Measurements from ENCODE around the gene CLCN2. TPM values are rescaled to one million over a fixed set of nuclear protein-coding genes. Genes with fewer than 3 reads are reported as not detected.

Gene CLCN2
- total RNA-seq, 1 donor from 2014 or later = 8.1 TPM

DNA sequence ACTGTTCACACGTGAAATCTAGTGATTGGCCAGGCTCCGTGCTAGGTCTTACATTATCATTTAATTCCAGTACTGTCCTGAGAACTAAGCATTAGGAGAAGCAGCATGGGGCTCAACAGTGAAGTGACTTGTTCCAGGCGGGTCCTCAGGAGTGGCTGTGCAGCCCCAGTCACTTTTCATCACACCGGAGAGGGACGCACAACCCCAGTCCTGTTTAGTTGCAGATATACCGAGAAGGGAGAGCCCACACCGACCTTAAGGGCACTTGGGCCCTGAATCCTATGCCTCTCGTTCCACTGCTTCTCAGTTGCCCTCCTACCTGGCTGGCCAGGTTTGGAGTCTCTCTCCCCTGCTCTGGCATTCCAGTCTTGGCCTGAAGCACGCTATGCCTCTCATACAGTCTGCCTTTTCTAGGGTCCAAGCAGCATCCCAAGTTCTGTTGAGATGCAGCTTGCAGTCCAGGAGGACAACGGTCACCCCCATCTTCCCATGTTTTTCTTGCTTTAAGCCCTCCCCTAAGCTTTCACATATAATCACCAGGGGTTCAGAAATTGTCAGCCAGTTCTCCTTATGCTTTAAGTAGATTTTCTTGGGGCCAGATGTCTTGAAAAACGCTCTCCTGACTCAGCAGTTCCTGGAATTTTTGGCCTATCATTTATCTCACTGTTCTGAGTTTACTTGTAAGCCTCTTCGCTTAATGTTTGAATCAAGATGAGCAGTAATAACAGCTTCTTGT lies 13.9 kb downstream of the CLCN2 start:
- no peak for DNase-seq (ENCODE audit: extremely low spot score in 2 of 2)
- TF ChIP-seq, protein P1, sequence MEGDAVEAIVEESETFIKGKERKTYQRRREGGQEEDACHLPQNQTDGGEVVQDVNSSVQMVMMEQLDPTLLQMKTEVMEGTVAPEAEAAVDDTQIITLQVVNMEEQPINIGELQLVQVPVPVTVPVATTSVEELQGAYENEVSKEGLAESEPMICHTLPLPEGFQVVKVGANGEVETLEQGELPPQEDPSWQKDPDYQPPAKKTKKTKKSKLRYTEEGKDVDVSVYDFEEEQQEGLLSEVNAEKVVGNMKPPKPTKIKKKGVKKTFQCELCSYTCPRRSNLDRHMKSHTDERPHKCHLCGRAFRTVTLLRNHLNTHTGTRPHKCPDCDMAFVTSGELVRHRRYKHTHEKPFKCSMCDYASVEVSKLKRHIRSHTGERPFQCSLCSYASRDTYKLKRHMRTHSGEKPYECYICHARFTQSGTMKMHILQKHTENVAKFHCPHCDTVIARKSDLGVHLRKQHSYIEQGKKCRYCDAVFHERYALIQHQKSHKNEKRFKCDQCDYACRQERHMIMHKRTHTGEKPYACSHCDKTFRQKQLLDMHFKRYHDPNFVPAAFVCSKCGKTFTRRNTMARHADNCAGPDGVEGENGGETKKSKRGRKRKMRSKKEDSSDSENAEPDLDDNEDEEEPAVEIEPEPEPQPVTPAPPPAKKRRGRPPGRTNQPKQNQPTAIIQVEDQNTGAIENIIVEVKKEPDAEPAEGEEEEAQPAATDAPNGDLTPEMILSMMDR (IDR thresholded peaks at IDR 0.05) = no peak
- TF ChIP-seq POLR2A (IDR thresholded peaks at IDR 0.05) (no peak), POLR2AphosphoS5 (IDR thresholded peaks at IDR 0.05; ENCODE audit: insufficient read depth in 1 of 2, low read depth in 1 of 2) (no peak)
- Histone ChIP-seq H3K27ac (no peak overlapping the region), H3K9me3 (no peaks in the 10 kb centered on the region), H3K4me1 (peaks cover 19% of the 10 kb centered on the region), H3K27me3 (no peaks in the 10 kb centered on the region), H3K4me3 (no peak overlapping the region), H3K36me3 (peaks cover 0 to 13% of the 10 kb centered on the region in 2 donors)
- intact Hi-C loops (cut with DNase I) = no loop called here

DNA sequence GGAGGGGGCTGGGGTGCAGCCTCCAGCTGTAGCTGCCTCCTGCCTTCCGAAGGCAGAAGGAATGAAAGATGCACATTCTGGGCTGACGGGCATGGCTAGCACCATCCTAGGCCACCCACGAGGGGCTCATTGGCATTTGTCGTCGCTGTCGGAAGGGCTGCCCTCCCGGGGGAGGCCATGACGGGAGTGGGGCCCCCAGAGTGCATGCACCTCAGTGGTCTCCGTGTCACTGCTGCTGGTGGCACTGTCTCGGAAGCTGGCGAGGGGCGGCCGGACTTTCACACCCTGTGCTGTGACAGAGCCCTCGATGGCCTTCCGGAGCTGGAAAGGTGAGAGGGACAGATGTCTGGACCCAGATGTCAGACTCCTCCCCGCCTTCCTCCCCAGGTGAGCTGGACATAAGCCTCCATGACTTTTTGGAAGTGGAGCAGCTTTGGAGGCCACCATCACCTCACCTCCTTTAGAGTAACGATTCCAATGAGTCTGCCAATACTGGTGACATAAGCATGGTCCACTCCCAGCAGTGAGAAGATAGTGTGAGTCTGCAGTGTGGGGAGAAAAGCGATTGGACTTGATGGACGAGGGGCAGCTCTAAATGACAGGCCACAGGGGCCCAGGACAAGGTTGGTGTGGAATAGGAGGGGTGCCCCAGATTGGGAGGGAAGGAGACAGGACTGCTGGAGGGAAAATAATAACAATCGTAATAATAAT lies 14.8 kb downstream of the CLCN2 start:
- Histone ChIP-seq H3K4me1 (peaks cover 16% of the 10 kb centered on the region), H3K27me3 (no peaks in the 10 kb centered on the region), H3K36me3 (peaks cover 0 to 14% of the 10 kb centered on the region in 2 donors), H3K4me3 (no peak overlapping the region), H3K9me3 (no peaks in the 10 kb centered on the region), H3K27ac (no peak overlapping the region)
- TF ChIP-seq, protein P1 (IDR thresholded peaks at IDR 0.05) = no peak
- TF ChIP-seq POLR2A (IDR thresholded peaks at IDR 0.05) (no peak), POLR2AphosphoS5 (IDR thresholded peaks at IDR 0.05; ENCODE audit: insufficient read depth in 1 of 2, low read depth in 1 of 2) (no peak)
- intact Hi-C loops (cut with DNase I) = no loop called here
- DNase-seq (ENCODE audit: extremely low spot score in 2 of 2) = no peak

DNA sequence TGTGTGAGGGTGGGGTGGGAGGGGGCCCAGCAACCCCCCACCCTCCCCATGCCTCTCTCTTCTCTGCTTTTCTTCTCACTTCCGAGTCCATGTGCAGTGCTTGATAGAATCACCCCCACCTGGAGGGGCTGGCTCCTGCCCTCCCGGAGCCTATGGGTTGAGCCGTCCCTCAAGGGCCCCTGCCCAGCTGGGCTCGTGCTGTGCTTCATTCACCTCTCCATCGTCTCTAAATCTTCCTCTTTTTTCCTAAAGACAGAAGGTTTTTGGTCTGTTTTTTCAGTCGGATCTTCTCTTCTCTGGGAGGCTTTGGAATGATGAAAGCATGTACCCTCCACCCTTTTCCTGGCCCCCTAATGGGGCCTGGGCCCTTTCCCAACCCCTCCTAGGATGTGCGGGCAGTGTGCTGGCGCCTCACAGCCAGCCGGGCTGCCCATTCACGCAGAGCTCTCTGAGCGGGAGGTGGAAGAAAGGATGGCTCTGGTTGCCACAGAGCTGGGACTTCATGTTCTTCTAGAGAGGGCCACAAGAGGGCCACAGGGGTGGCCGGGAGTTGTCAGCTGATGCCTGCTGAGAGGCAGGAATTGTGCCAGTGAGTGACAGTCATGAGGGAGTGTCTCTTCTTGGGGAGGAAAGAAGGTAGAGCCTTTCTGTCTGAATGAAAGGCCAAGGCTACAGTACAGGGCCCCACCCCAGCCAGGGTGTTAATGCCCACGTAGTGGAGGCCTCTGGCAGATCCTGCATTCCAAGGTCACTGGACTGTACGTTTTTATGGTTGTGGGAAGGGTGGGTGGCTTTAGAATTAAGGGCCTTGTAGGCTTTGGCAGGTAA lies 15.9 kb downstream of the CLCN2 start:
- TF ChIP-seq POLR2AphosphoS5 (IDR thresholded peaks at IDR 0.05; ENCODE audit: insufficient read depth in 1 of 2, low read depth in 1 of 2) = peak; percentile 45 to 52
- TF ChIP-seq POLR2A (IDR thresholded peaks at IDR 0.05) = no peak
- Histone ChIP-seq H3K9me3 (no peaks in the 10 kb centered on the region), H3K4me1 (peaks cover 9% of the 10 kb centered on the region), H3K27ac (peak overlapping the region; percentile 9), H3K4me3 (no peak overlapping the region), H3K27me3 (no peaks in the 10 kb centered on the region), H3K36me3 (peaks cover 0 to 14% of the 10 kb centered on the region in 2 donors)
- intact Hi-C loops (cut with DNase I) = no loop called here
- DNase-seq (ENCODE audit: extremely low spot score in 2 of 2) = no peak

DNA sequence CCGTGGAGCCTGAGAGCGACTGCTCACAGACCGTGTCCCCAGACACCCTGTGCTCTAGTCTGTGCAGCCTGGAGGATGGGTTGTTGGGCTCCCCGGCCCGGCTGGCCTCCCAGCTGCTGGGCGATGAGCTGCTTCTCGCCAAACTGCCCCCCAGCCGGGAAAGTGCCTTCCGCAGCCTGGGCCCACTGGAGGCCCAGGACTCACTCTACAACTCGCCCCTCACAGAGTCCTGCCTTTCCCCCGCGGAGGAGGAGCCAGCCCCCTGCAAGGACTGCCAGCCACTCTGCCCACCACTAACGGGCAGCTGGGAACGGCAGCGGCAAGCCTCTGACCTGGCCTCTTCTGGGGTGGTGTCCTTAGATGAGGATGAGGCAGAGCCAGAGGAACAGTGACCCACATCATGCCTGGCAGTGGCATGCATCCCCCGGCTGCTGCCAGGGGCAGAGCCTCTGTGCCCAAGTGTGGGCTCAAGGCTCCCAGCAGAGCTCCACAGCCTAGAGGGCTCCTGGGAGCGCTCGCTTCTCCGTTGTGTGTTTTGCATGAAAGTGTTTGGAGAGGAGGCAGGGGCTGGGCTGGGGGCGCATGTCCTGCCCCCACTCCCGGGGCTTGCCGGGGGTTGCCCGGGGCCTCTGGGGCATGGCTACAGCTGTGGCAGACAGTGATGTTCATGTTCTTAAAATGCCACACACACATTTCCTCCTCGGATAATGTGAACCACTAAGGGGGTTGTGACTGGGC lies 16.7 kb downstream of the CLCN2 start:
- TF ChIP-seq, protein P1 (IDR thresholded peaks at IDR 0.05) = no peak
- TF ChIP-seq POLR2A (IDR thresholded peaks at IDR 0.05) (no peak), POLR2AphosphoS5 (IDR thresholded peaks at IDR 0.05; ENCODE audit: insufficient read depth in 1 of 2, low read depth in 1 of 2) (no peak)

More for the DNA sequence above, 16.7 kb downstream of the CLCN2 start:
- H3K27ac ChIP-seq = no peak overlapping the region
- intact Hi-C loops (cut with DNase I) = no loop called here
- peaks cover 10% of the 10 kb centered on the region for H3K4me1 ChIP-seq
- peaks cover 0 to 14% of the 10 kb centered on the region in 2 donors for H3K36me3 ChIP-seq
- DNase-seq (ENCODE audit: extremely low spot score in 2 of 2) = no peak
- no peak overlapping the region for H3K4me3 ChIP-seq
- H3K27me3 ChIP-seq = no peaks in the 10 kb centered on the region
- H3K9me3 ChIP-seq = no peaks in the 10 kb centered on the region

All from vagina (tissue), 2 donors.